ENCODE results near the gene TSPAN32.

TSPAN32 gene

GRCh38 chr11:2314525-2315394 lies 12.9 kb downstream of the TSPAN32 start:
- Histone ChIP-seq H3K36me3 (ENCODE audit: insufficient read depth, low read length) (no peaks in the 10 kb centered on the region), H3K4me1 (ENCODE audit: insufficient read depth, low read length) (peaks cover 45% of the 10 kb centered on the region), H3K27ac (ENCODE audit: low read depth, low read length) (peak overlapping the region; percentile 85), H3K9ac (ENCODE audit: low read length) (no peak overlapping the region), H3K9me3 (ENCODE audit: low read length) (no peaks in the 10 kb centered on the region), H3K4me3 (ENCODE audit: low read depth in 1 of 2, low read length in 2 of 2) (peak overlapping the region; percentile 18 to 32), H3K27me3 (ENCODE audit: control insufficient read depth in 1 of 2, insufficient read depth in 2 of 2, low read length in 2 of 2) (no peaks in the 10 kb centered on the region)

- Histone ChIP-seq H3K4me1 (ENCODE audit: insufficient read depth, low read length) (peaks cover 45% of the 10 kb centered on the region), H3K27ac (ENCODE audit: low read depth, low read length) (peak overlapping the region; percentile 80), H3K4me3 (ENCODE audit: low read depth in 1 of 2, low read length in 2 of 2) (peak overlapping the region in 1 of 2 donors; percentile 32), H3K27me3 (ENCODE audit: control insufficient read depth in 1 of 2, insufficient read depth in 2 of 2, low read length in 2 of 2) (no peaks in the 10 kb centered on the region), H3K36me3 (ENCODE audit: insufficient read depth, low read length) (no peaks in the 10 kb centered on the region), H3K9me3 (ENCODE audit: low read length) (no peaks in the 10 kb centered on the region), H3K9ac (ENCODE audit: low read length) (no peak overlapping the region)
These were observed 13.8 kb downstream of the TSPAN32 start for GRCh38 chr11:2315395-2316168.

GRCh38 chr11:2316169-2316962 lies 14.6 kb downstream of the TSPAN32 start:
- Histone ChIP-seq H3K36me3 (ENCODE audit: insufficient read depth, low read length) (no peaks in the 10 kb centered on the region), H3K9ac (ENCODE audit: low read length) (no peak overlapping the region), H3K27me3 (ENCODE audit: control insufficient read depth in 1 of 2, insufficient read depth in 2 of 2, low read length in 2 of 2) (no peaks in the 10 kb centered on the region), H3K27ac (ENCODE audit: low read depth, low read length) (no peak overlapping the region), H3K9me3 (ENCODE audit: low read length) (no peaks in the 10 kb centered on the region), H3K4me1 (ENCODE audit: insufficient read depth, low read length) (peaks cover 41% of the 10 kb centered on the region), H3K4me3 (ENCODE audit: low read depth in 1 of 2, low read length in 2 of 2) (no peak overlapping the region)

DNA sequence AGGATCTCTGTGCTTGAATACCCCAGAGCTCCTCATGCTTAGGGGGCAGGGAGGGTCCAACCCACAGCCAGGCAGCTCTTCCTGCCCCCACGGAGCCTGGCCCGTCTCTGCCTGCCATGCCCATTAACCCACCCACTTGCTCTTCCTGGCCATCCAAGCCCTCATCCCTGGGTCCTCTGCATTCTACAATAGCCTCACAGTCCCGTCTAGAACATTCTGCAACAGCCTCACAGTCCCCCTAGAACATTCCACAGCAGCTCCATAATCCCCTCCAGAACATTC lies 15.1 kb downstream of the TSPAN32 start:
- no peaks in the 10 kb centered on the region for H3K27me3 ChIP-seq (ENCODE audit: control insufficient read depth in 1 of 2, insufficient read depth in 2 of 2, low read length in 2 of 2)
- H3K9me3 ChIP-seq (ENCODE audit: low read length): no peaks in the 10 kb centered on the region
- peaks cover 36% of the 10 kb centered on the region for H3K4me1 ChIP-seq (ENCODE audit: insufficient read depth, low read length)
- H3K4me3 ChIP-seq (ENCODE audit: low read depth in 1 of 2, low read length in 2 of 2): no peak overlapping the region
- H3K27ac ChIP-seq (ENCODE audit: low read depth, low read length): no peak overlapping the region
- H3K36me3 ChIP-seq (ENCODE audit: insufficient read depth, low read length): no peaks in the 10 kb centered on the region
- no peak overlapping the region for H3K9ac ChIP-seq (ENCODE audit: low read length)

GRCh38 chr11:2317354-2318050 lies 15.7 kb downstream of the TSPAN32 start:
- H3K36me3 ChIP-seq (ENCODE audit: insufficient read depth, low read length): no peaks in the 10 kb centered on the region
- no peaks in the 10 kb centered on the region for H3K27me3 ChIP-seq (ENCODE audit: control insufficient read depth in 1 of 2, insufficient read depth in 2 of 2, low read length in 2 of 2)
- no peaks in the 10 kb centered on the region for H3K9me3 ChIP-seq (ENCODE audit: low read length)
- no peak overlapping the region for H3K9ac ChIP-seq (ENCODE audit: low read length)
- H3K27ac ChIP-seq (ENCODE audit: low read depth, low read length): no peak overlapping the region
- H3K4me1 ChIP-seq (ENCODE audit: insufficient read depth, low read length): peaks cover 30% of the 10 kb centered on the region
- no peak overlapping the region for H3K4me3 ChIP-seq (ENCODE audit: low read depth in 1 of 2, low read length in 2 of 2)

DNA sequence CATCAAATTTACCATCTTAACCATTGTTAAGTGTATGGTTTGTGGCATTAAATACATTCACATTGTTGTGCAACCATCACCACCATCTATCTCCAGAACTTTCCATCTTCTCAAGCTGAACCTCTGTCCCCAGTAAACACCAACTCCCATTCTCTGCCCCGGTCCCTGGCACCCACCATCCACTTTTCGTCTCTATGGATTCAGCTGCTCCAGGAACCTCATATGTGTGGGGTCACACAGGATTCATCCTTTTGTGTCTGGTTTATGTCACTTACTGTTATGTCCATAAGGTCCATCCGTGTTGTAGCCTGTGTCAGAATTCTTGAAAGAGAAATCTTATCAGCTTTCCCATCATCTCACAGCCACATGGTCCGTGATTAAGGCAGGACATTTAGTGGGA lies 16.3 kb downstream of the TSPAN32 start:
- H3K4me1 ChIP-seq (ENCODE audit: insufficient read depth, low read length): peaks cover 23% of the 10 kb centered on the region
- H3K27me3 ChIP-seq (ENCODE audit: control insufficient read depth in 1 of 2, insufficient read depth in 2 of 2, low read length in 2 of 2): no peaks in the 10 kb centered on the region
- no peak overlapping the region for H3K9ac ChIP-seq (ENCODE audit: low read length)
- no peaks in the 10 kb centered on the region for H3K9me3 ChIP-seq (ENCODE audit: low read length)
- no peaks in the 10 kb centered on the region for H3K36me3 ChIP-seq (ENCODE audit: insufficient read depth, low read length)
- H3K27ac ChIP-seq (ENCODE audit: low read depth, low read length): no peak overlapping the region
- no peak overlapping the region for H3K4me3 ChIP-seq (ENCODE audit: low read depth in 1 of 2, low read length in 2 of 2)

- Histone ChIP-seq H3K4me3 (ENCODE audit: low read depth in 1 of 2, low read length in 2 of 2) (no peak overlapping the region), H3K36me3 (ENCODE audit: insufficient read depth, low read length) (no peaks in the 10 kb centered on the region), H3K9ac (ENCODE audit: low read length) (no peak overlapping the region), H3K27ac (ENCODE audit: low read depth, low read length) (no peak overlapping the region), H3K4me1 (ENCODE audit: insufficient read depth, low read length) (peaks cover 18% of the 10 kb centered on the region), H3K9me3 (ENCODE audit: low read length) (no peaks in the 10 kb centered on the region), H3K27me3 (ENCODE audit: control insufficient read depth in 1 of 2, insufficient read depth in 2 of 2, low read length in 2 of 2) (no peaks in the 10 kb centered on the region)
These were observed 16.9 kb downstream of the TSPAN32 start for GRCh38 chr11:2318707-2319106.

- H3K4me3 ChIP-seq (ENCODE audit: low read depth in 1 of 2, low read length in 2 of 2): no peak overlapping the region
- H3K9ac ChIP-seq (ENCODE audit: low read length): no peak overlapping the region
- peaks cover 7% of the 10 kb centered on the region for H3K4me1 ChIP-seq (ENCODE audit: insufficient read depth, low read length)
- no peak overlapping the region for H3K27ac ChIP-seq (ENCODE audit: low read depth, low read length)
- no peaks in the 10 kb centered on the region for H3K27me3 ChIP-seq (ENCODE audit: control insufficient read depth in 1 of 2, insufficient read depth in 2 of 2, low read length in 2 of 2)
- no peaks in the 10 kb centered on the region for H3K9me3 ChIP-seq (ENCODE audit: low read length)
- H3K36me3 ChIP-seq (ENCODE audit: insufficient read depth, low read length): no peaks in the 10 kb centered on the region
These were observed 18.1 kb downstream of the TSPAN32 start for GRCh38 chr11:2319791-2320472.

DNA sequence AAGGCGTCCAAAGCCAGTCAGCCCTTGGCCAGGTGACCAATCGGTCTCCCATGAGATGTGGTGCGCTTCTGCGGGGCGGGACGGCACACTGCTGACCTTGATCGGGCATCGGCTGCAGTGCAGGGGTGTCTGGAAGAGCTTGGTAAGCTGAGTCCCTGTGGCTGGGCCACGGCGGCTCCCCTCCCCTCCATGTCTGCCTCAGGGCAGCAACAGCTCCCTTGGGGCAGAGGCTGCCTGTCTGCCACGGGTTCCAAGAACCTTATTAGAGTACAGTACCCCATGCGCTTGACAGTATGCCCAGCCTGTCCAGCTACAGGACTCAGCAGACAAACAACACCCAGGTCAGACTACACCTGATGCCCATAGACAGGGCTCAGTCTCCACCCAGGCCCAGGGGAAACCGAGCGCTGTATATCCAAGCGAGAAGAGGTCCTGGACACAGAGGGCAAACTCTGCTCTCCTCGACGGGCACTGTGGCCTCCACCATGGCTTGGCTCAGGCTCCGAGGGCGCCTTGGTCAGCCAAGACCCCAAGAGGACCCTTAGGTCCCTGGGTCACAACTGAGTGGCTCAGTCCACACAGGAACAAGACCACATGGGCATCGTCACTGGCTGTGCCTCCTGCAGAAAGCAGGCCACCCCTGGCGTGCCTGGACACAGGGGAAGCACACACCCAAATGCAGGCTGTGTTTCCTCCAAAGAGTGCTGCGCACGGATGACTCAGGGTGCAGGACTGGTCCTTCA lies 18.9 kb downstream of the TSPAN32 start:
- Histone ChIP-seq H3K9ac (ENCODE audit: low read length) (no peak overlapping the region), H3K27me3 (ENCODE audit: control insufficient read depth in 1 of 2, insufficient read depth in 2 of 2, low read length in 2 of 2) (no peaks in the 10 kb centered on the region), H3K27ac (ENCODE audit: low read depth, low read length) (no peak overlapping the region), H3K9me3 (ENCODE audit: low read length) (no peaks in the 10 kb centered on the region), H3K4me1 (ENCODE audit: insufficient read depth, low read length) (peaks cover under 1% of the 10 kb centered on the region), H3K36me3 (ENCODE audit: insufficient read depth, low read length) (no peaks in the 10 kb centered on the region), H3K4me3 (ENCODE audit: low read depth in 1 of 2, low read length in 2 of 2) (no peak overlapping the region)

GRCh38 chr11:2321311-2321683 lies 19.5 kb downstream of the TSPAN32 start:
- Histone ChIP-seq H3K27ac (ENCODE audit: low read depth, low read length) (no peak overlapping the region), H3K4me1 (ENCODE audit: insufficient read depth, low read length) (no peaks in the 10 kb centered on the region), H3K36me3 (ENCODE audit: insufficient read depth, low read length) (no peaks in the 10 kb centered on the region), H3K9me3 (ENCODE audit: low read length) (no peaks in the 10 kb centered on the region), H3K9ac (ENCODE audit: low read length) (no peak overlapping the region), H3K4me3 (ENCODE audit: low read depth in 1 of 2, low read length in 2 of 2) (no peak overlapping the region), H3K27me3 (ENCODE audit: control insufficient read depth in 1 of 2, insufficient read depth in 2 of 2, low read length in 2 of 2) (no peaks in the 10 kb centered on the region)
